H9 (cell line): ENCODE results near the gene TRIM65. TPM values are rescaled to one million over a fixed set of nuclear protein-coding genes. Genes with fewer than 3 reads are reported as not detected.

Experiments used
- DNase-seq: peaks from one replicate; pipeline ENCODE4 v3.0.0-alpha.2; 2017
- H2AFZ ChIP-seq: one replicate; pipeline ENCODE4 v1.6.1; 2013; ENCODE audit warnings: mild to moderate bottlenecking, low read length, control low read depth, moderate library complexity
- H2AK5ac ChIP-seq: 2 replicates; pipeline ENCODE4 v1.6.1; 2013; ENCODE audit warnings: low read length, control low read depth, mixed read lengths; ENCODE audit not compliant: insufficient read length
- H2BK120ac ChIP-seq: one replicate; pipeline ENCODE4 v1.6.1; 2013; ENCODE audit warnings: low read depth, mild to moderate bottlenecking, low read length, control low read depth, inconsistent platforms; ENCODE audit not compliant: poor library complexity, severe bottlenecking
- H2BK12ac ChIP-seq: 2 replicates; pipeline ENCODE4 v1.6.1; 2013; ENCODE audit warnings: low read length, control low read depth, mixed read lengths, low read depth; ENCODE audit not compliant: insufficient read length
- H2BK15ac ChIP-seq: 2 replicates; pipeline ENCODE4 v1.6.1; 2013; ENCODE audit warnings: low read depth, low read length, control low read depth
- H2BK20ac ChIP-seq: one replicate; pipeline ENCODE4 v1.6.1; 2013; ENCODE audit warnings: low read depth, mild to moderate bottlenecking, low read length, control low read depth, inconsistent platforms; ENCODE audit not compliant: poor library complexity, severe bottlenecking
- H2BK5ac ChIP-seq: 2 replicates; pipeline ENCODE4 v1.6.1; 2013; ENCODE audit warnings: low read length, control low read depth, mixed read lengths; ENCODE audit not compliant: insufficient read length
- H3K14ac ChIP-seq: 2 replicates; pipeline ENCODE4 v1.6.1; 2013; ENCODE audit warnings: low read length, control low read depth; ENCODE audit not compliant: insufficient read depth
- H3K18ac ChIP-seq: 2 replicates; pipeline ENCODE4 v1.6.1; 2013; ENCODE audit warnings: low read depth, mild to moderate bottlenecking, mixed read lengths, low read length, control low read depth; ENCODE audit not compliant: insufficient read length
- H3K23ac ChIP-seq: 2 replicates; pipeline ENCODE4 v1.6.1; 2013; ENCODE audit warnings: low read length, control low read depth, mixed read lengths, low read depth; ENCODE audit not compliant: insufficient read length
- H3K23me2 ChIP-seq: 2 replicates; pipeline ENCODE4 v1.6.1; 2013; ENCODE audit warnings: low read depth, mild to moderate bottlenecking, mixed read lengths, low read length, control low read depth; ENCODE audit not compliant: insufficient read length, poor library complexity, severe bottlenecking
- H3K27ac ChIP-seq: 2 replicates; pipeline ENCODE4 v1.5.1; 2013; ENCODE audit warnings: low read length, control low read depth, mixed read lengths, low read depth; ENCODE audit not compliant: insufficient read length
- H3K27me3 ChIP-seq: 2 replicates; pipeline ENCODE4 v1.6.1; 2013; ENCODE audit warnings: low read length, control low read depth, inconsistent platforms; ENCODE audit not compliant: insufficient read depth
- H3K4ac ChIP-seq: 2 replicates; pipeline ENCODE4 v1.6.1; 2013; ENCODE audit warnings: low read depth, mild to moderate bottlenecking, control low read depth, inconsistent platforms, low read length, moderate library complexity
- H3K4me1 ChIP-seq: 2 replicates; pipeline ENCODE4 v1.6.1; 2013; ENCODE audit warnings: low read length, control low read depth, inconsistent platforms; ENCODE audit not compliant: insufficient read depth
- H3K4me2 ChIP-seq: 2 replicates; pipeline ENCODE4 v1.6.1; 2013; ENCODE audit warnings: low read length, control low read depth, mixed read lengths; ENCODE audit not compliant: insufficient read length, insufficient read depth
- H3K56ac ChIP-seq: 2 replicates; pipeline ENCODE4 v1.6.1; 2013; ENCODE audit warnings: low read depth, mild to moderate bottlenecking, mixed read lengths, low read length, control low read depth; ENCODE audit not compliant: insufficient read length
- H3K79me1 ChIP-seq: 2 replicates; pipeline ENCODE4 v1.6.1; 2013; ENCODE audit warnings: low read depth, mild to moderate bottlenecking, moderate library complexity, low read length, control low read depth, inconsistent platforms; ENCODE audit not compliant: insufficient read depth, poor library complexity, severe bottlenecking
- H3K79me2 ChIP-seq: 2 replicates; pipeline ENCODE4 v1.6.1; 2013; ENCODE audit warnings: low read length, control low read depth, inconsistent platforms; ENCODE audit not compliant: insufficient read depth
- H3K9ac ChIP-seq: 2 replicates; pipeline ENCODE4 v1.6.1; 2013; ENCODE audit warnings: low read length, control low read depth, mixed read lengths; ENCODE audit not compliant: insufficient read length; ENCODE audit errors: extremely low read depth
- H3K9me3 ChIP-seq: one replicate; pipeline ENCODE4 v1.6.1; 2013; ENCODE audit warnings: low read depth, low read length, inconsistent platforms; ENCODE audit not compliant: control insufficient read depth
- H3T11ph ChIP-seq: one replicate; pipeline ENCODE4 v1.6.1; 2013; ENCODE audit warnings: mild to moderate bottlenecking, low read length, control low read depth, inconsistent platforms
- H4K20me1 ChIP-seq: one replicate; pipeline ENCODE4 v1.6.1; 2013; ENCODE audit not compliant: control insufficient read depth, insufficient read length, insufficient read depth
- H4K5ac ChIP-seq: 2 replicates; pipeline ENCODE4 v1.6.1; 2013; ENCODE audit warnings: low read depth, mild to moderate bottlenecking, mixed read lengths, low read length, control low read depth; ENCODE audit not compliant: insufficient read length
- H4K8ac ChIP-seq: replicated peaks from 2 replicates; pipeline ENCODE4 v1.6.1; 2013; ENCODE audit warnings: low read length, control low read depth, mixed read lengths, low read depth; ENCODE audit not compliant: insufficient read length
- H4K91ac ChIP-seq: 2 replicates; pipeline ENCODE4 v1.6.1; 2013; ENCODE audit warnings: low read depth, mild to moderate bottlenecking, moderate library complexity, mixed read lengths, low read length, control low read depth; ENCODE audit not compliant: insufficient read length
- H3K27ac Mint-ChIP-seq, 3 experiments: 2 replicates in 2 of 3; 3 replicates in 1 of 3; pipeline ENCODE4 v1.8.0; 2020 to 2021; ENCODE audit warnings: mixed read lengths in 3 of 3, mild to moderate bottlenecking in 1 of 3, moderate library complexity in 1 of 3
- H3K27me3 Mint-ChIP-seq: 2 replicates; pipeline ENCODE4 v1.8.0; 2021; ENCODE audit warnings: low read depth, mild to moderate bottlenecking, moderate library complexity, mixed read lengths
- H3K36me3 Mint-ChIP-seq, 3 experiments: 2 replicates in 2 of 3; 3 replicates in 1 of 3; pipeline ENCODE4 v1.8.0; 2020 to 2021; ENCODE audit warnings: low read depth in 3 of 3, mixed read lengths in 3 of 3; ENCODE audit not compliant: insufficient read depth in 1 of 3
- H3K4me1 Mint-ChIP-seq, 2 experiments: 2 replicates each; pipeline ENCODE4 v1.8.0; 2020; ENCODE audit warnings: mixed read lengths in 2 of 2
- H3K4me3 Mint-ChIP-seq, 2 experiments: 2 replicates in 1 of 2; 3 replicates in 1 of 2; pipeline ENCODE4 v1.8.0; 2020 to 2021; ENCODE audit warnings: mild to moderate bottlenecking in 2 of 2, mixed read lengths in 2 of 2, moderate library complexity in 1 of 2
- H3K9me3 Mint-ChIP-seq, 2 experiments: 2 replicates in 1 of 2; 3 replicates in 1 of 2; pipeline ENCODE4 v1.8.0; 2020; ENCODE audit warnings: mild to moderate bottlenecking in 2 of 2, mixed read lengths in 2 of 2, moderate library complexity in 1 of 2
- WGBS: extraction: QIAGEN DNeasy Blood & Tissue Kit; methylation state at CpG from one replicate; pipeline ENCODE4 v1.1.7; 2013; ENCODE audit warnings: missing lambda C conversion rate, low lambda C conversion rate, mixed read lengths; ENCODE audit not compliant: insufficient read length; ENCODE audit errors: extremely low coverage; 5-methylcytosine and 5-hydroxymethylcytosine counted together
- total RNA-seq: library from RNA; stranded (reverse); gene quantifications from 2 replicates; pipeline ENCODE4 v1.2.1, GENCODE V29; 2021
- TF ChIP-seq, protein P1 (sequence below): fragments of 200-600 bp; sonication (generic); conservative IDR thresholded peaks from 3 replicates; pipeline ENCODE4 v1.8.0; 2021; ENCODE audit warnings: antibody characterized with exemption, mild to moderate bottlenecking

TRIM65 gene
- total RNA-seq, 1 experiment from 2014 or later, result 34.1 TPM

DNA sequence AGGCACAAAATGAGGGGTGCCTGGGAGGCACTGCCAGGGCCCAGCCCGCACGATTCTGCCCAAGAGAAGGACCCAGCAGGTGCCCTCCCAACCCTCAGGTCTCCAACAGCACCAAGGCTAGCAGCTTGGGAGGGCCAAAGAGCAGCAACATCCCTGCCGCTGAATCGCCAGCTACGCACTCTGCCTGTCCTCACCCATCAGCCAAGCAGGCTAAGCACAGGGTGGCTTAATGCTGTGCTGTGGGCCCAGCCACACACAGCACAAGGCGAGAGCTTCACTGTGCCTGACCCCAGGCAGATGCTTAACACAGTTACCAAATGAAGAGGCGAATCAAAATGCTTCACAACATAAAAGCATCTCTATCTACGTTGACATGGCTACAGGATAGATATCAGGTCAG lies 18.5 kb upstream of the TRIM65 start:
- H3K4me3 Mint-ChIP-seq, result no peak overlapping the region
- Histone ChIP-seq H3K4me2 (no peak overlapping the region), H2AK5ac (no peak overlapping the region), H3K4ac (no peak overlapping the region), H3K79me2 (no peaks in the 10 kb centered on the region), H2BK20ac (no peak overlapping the region), H4K91ac (no peak overlapping the region), H2BK12ac (no peak overlapping the region), H2AFZ (no peak overlapping the region), H3K14ac (no peak overlapping the region), H3T11ph (no peak overlapping the region), H3K79me1 (no peaks in the 10 kb centered on the region), H3K4me1 (no peaks in the 10 kb centered on the region), H2BK15ac (no peak overlapping the region), H4K8ac (no peak overlapping the region), H3K9me3 (no peaks in the 10 kb centered on the region), H2BK5ac (no peak overlapping the region), H3K18ac (no peak overlapping the region), H3K9ac (no peak overlapping the region), H3K23ac (no peak overlapping the region), H4K20me1 (no peaks in the 10 kb centered on the region), H3K56ac (no peak overlapping the region), H3K27ac (no peak overlapping the region), H4K5ac (no peak overlapping the region), H3K27me3 (no peaks in the 10 kb centered on the region), H2BK120ac (no peak overlapping the region), H3K23me2 (peaks cover 3% of the 10 kb centered on the region)
- H3K36me3 Mint-ChIP-seq, result peaks cover 0 to 22% (median 2%) of the 10 kb centered on the region in 3 experiments; a peak in 4 of 7 replicates
- DNase-seq, result no peak
- peaks cover 2 to 5% of the 10 kb centered on the region in 2 experiments; a peak in 2 of 4 replicates for H3K4me1 Mint-ChIP-seq
- H3K27ac Mint-ChIP-seq, result peak overlapping the region in 2 of 3 experiments; percentile 61 to 68; a peak in 1 of 7 replicates
- no peaks in the 10 kb centered on the region for H3K9me3 Mint-ChIP-seq
- H3K27me3 Mint-ChIP-seq, result no peaks in the 10 kb centered on the region
- TF ChIP-seq, protein P1, sequence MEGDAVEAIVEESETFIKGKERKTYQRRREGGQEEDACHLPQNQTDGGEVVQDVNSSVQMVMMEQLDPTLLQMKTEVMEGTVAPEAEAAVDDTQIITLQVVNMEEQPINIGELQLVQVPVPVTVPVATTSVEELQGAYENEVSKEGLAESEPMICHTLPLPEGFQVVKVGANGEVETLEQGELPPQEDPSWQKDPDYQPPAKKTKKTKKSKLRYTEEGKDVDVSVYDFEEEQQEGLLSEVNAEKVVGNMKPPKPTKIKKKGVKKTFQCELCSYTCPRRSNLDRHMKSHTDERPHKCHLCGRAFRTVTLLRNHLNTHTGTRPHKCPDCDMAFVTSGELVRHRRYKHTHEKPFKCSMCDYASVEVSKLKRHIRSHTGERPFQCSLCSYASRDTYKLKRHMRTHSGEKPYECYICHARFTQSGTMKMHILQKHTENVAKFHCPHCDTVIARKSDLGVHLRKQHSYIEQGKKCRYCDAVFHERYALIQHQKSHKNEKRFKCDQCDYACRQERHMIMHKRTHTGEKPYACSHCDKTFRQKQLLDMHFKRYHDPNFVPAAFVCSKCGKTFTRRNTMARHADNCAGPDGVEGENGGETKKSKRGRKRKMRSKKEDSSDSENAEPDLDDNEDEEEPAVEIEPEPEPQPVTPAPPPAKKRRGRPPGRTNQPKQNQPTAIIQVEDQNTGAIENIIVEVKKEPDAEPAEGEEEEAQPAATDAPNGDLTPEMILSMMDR, result no peak
- WGBS, result no CpG with 5 or more reads among the region's 8 CpGs
